HepG2 (cell line): ENCODE data around the gene PCBP2. TPM values are rescaled to one million over a fixed set of nuclear protein-coding genes. Genes with fewer than 3 reads are reported as not detected.

ENCODE experiments used
- ARNTL ChIP-seq: sonication (generic); formaldehyde crosslinking; IDR thresholded peaks from 2 replicates; pipeline ENCODE4 v1.4.0; 2020; ENCODE audit warnings: mild to moderate bottlenecking, missing genetic modification reagents
- BCL6 ChIP-seq: IDR thresholded peaks from 2 replicates; pipeline ENCODE4 v1.6.1; 2016; ENCODE audit warnings: missing genetic modification reagents, missing compliant biosample characterization
- CHD4 ChIP-seq: fragments of 200-600 bp; sonication (generic); IDR thresholded peaks from 2 replicates; pipeline ENCODE4 v1.7.0; 2017; ENCODE audit warnings: mild to moderate bottlenecking, low read length, borderline replicate concordance
- FOXA1 ChIP-seq, 2 experiments: fragments of 450-650 bp in 1 of 2; sonication (generic) in 1 of 2; formaldehyde crosslinking in 1 of 2; IDR thresholded peaks; 2 replicates each; pipeline versions ENCODE4 v1.4.0 to v1.6.1; 2016 to 2020; ENCODE audit warnings: missing genetic modification reagents in 1 of 2
- KDM6A ChIP-seq: IDR thresholded peaks from 2 replicates; pipeline ENCODE4 v1.6.1; 2016; ENCODE audit warnings: low read depth
- TRIM24 ChIP-seq: sonication (generic); formaldehyde crosslinking; IDR thresholded peaks from 2 replicates; pipeline ENCODE4 v1.8.0; 2022; ENCODE audit warnings: mild to moderate bottlenecking, missing genetic modification reagents
- YEATS2 ChIP-seq: sonication (generic); formaldehyde crosslinking; IDR thresholded peaks from 2 replicates; pipeline ENCODE4 v1.4.0; 2020; ENCODE audit warnings: missing genetic modification reagents, borderline replicate concordance
- ZBTB20 ChIP-seq: sonication (generic); formaldehyde crosslinking; IDR thresholded peaks from 2 replicates; pipeline ENCODE4 v1.8.1; 2023; ENCODE audit warnings: missing genetic modification reagents, low read depth, mild to moderate bottlenecking, borderline replicate concordance
- ZBTB8A ChIP-seq: sonication (generic); formaldehyde crosslinking; IDR thresholded peaks from 2 replicates; pipeline ENCODE4 v1.4.0; 2020; ENCODE audit warnings: mild to moderate bottlenecking, low read depth, missing genetic modification reagents, borderline replicate concordance
- ZFY ChIP-seq: sonication (generic); formaldehyde crosslinking; IDR thresholded peaks from 2 replicates; pipeline ENCODE4 v1.4.0; 2020; ENCODE audit warnings: missing genetic modification reagents
- ZNF451 ChIP-seq: sonication (generic); formaldehyde crosslinking; IDR thresholded peaks from 2 replicates; pipeline ENCODE4 v1.5.0; 2020; ENCODE audit warnings: mild to moderate bottlenecking, missing genetic modification reagents
- ZNF468 ChIP-seq: sonication (generic); formaldehyde crosslinking; IDR thresholded peaks from 2 replicates; pipeline ENCODE4 v1.8.0; 2022; ENCODE audit warnings: mild to moderate bottlenecking, moderate library complexity, missing genetic modification reagents
- polyA plus RNA-seq, 8 experiments: library from polyadenylated mRNA; depleted of rRNA in 3 of 8; stranded (reverse) in 7 of 8; unstranded in 1 of 8; fragments of >200 nt; fragmentation: Illumina TruSeq in 4 of 8; extraction: Trizol in 4 of 8; gene quantifications; 2 replicates each; pipeline versions ENCODE4 v1.2.1 to v1.2.3, GENCODE V29; 2011 to 2016; ENCODE audit warnings: low read depth in 4 of 8, missing spikeins in 1 of 8, mixed read lengths in 1 of 8; ENCODE audit not compliant: insufficient read depth in 1 of 8
- total RNA-seq, 5 experiments: library from RNA; depleted of rRNA; stranded (reverse); fragments of >200 nt; fragmentation: Illumina TruSeq; extraction: Trizol; gene quantifications; 2 replicates each; pipeline ENCODE4 v1.2.3, GENCODE V29; 2016; ENCODE audit warnings: low read depth in 1 of 5
- TF ChIP-seq, protein P1 (sequence below): sonication (generic); formaldehyde crosslinking; conservative IDR thresholded peaks from 2 replicates; pipeline ENCODE4 v1.5.0; 2020; ENCODE audit warnings: missing genetic modification reagents
- TF ChIP-seq, protein P2 (sequence below): sonication (generic); formaldehyde crosslinking; IDR thresholded peaks from 2 replicates; pipeline ENCODE4 v1.5.0; 2020; ENCODE audit warnings: mild to moderate bottlenecking, missing genetic modification reagents, borderline replicate concordance
- TF ChIP-seq, protein P3 (sequence below): sonication (generic); formaldehyde crosslinking; IDR thresholded peaks from 2 replicates; pipeline ENCODE4 v1.4.0; 2020; ENCODE audit warnings: missing genetic modification reagents, borderline replicate concordance

Gene PCBP2
- total and polyA plus RNA-seq, 2 of the 13 experiments (the other 11 are each of a cell fraction or from before 2014, with no cell fraction given), result 154 to 345 TPM

DNA sequence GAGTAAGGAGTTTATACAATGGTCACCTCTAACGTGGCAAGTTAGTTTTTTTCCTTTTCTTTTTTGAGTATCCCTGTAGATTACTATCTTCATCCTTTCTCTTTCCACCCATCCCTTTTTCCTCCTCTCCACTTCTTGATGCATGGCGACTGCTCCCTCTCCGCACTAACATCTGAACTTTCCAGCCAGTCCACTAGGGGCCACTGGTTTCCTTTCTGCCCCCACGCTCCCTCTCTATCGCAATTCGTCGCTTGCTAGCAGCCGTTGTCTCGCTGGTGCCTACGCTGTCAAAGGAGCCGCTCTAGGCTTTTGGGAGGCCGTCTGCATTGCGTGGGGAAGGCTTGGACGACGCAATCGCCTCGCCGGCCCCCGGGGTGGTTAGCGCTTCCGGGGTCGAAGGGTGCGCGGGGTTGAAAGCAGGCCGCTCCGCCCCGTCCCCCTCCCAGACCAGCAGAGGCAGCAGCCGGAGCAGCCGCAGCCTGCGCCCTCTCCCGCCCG, at the start of gene PCBP2 (continued):
- TF ChIP-seq BCL6 (CRISPR knock-in tag) (peak; percentile 45; the same call in 1 of the 2 replicates), FOXA1 (IDR thresholded peaks at IDR 0.05) (no peak), FOXA1 (CRISPR knock-in tag; IDR thresholded peaks at IDR 0.05) (peak; percentile 47; the same call in 1 of the 2 replicates), ZBTB8A (CRISPR knock-in tag) (no peak), ZFY (CRISPR knock-in tag) (no peak; the same call in 1 of the 2 replicates), ARNTL (CRISPR knock-in tag) (no peak), ZNF451 (CRISPR knock-in tag) (no peak), YEATS2 (CRISPR knock-in tag) (peak; percentile 89), CHD4 (no peak), KDM6A (CRISPR knock-in tag) (no peak), ZNF468 (CRISPR knock-in tag) (no peak), ZBTB20 (CRISPR knock-in tag) (no peak; the same call in 1 of the 2 replicates), TRIM24 (CRISPR knock-in tag) (no peak)
- TF ChIP-seq, protein P1, sequence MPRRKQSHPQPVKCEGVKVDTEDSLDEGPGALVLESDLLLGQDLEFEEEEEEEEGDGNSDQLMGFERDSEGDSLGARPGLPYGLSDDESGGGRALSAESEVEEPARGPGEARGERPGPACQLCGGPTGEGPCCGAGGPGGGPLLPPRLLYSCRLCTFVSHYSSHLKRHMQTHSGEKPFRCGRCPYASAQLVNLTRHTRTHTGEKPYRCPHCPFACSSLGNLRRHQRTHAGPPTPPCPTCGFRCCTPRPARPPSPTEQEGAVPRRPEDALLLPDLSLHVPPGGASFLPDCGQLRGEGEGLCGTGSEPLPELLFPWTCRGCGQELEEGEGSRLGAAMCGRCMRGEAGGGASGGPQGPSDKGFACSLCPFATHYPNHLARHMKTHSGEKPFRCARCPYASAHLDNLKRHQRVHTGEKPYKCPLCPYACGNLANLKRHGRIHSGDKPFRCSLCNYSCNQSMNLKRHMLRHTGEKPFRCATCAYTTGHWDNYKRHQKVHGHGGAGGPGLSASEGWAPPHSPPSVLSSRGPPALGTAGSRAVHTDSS (CRISPR knock-in tag), result no peak
- TF ChIP-seq, protein P2, sequence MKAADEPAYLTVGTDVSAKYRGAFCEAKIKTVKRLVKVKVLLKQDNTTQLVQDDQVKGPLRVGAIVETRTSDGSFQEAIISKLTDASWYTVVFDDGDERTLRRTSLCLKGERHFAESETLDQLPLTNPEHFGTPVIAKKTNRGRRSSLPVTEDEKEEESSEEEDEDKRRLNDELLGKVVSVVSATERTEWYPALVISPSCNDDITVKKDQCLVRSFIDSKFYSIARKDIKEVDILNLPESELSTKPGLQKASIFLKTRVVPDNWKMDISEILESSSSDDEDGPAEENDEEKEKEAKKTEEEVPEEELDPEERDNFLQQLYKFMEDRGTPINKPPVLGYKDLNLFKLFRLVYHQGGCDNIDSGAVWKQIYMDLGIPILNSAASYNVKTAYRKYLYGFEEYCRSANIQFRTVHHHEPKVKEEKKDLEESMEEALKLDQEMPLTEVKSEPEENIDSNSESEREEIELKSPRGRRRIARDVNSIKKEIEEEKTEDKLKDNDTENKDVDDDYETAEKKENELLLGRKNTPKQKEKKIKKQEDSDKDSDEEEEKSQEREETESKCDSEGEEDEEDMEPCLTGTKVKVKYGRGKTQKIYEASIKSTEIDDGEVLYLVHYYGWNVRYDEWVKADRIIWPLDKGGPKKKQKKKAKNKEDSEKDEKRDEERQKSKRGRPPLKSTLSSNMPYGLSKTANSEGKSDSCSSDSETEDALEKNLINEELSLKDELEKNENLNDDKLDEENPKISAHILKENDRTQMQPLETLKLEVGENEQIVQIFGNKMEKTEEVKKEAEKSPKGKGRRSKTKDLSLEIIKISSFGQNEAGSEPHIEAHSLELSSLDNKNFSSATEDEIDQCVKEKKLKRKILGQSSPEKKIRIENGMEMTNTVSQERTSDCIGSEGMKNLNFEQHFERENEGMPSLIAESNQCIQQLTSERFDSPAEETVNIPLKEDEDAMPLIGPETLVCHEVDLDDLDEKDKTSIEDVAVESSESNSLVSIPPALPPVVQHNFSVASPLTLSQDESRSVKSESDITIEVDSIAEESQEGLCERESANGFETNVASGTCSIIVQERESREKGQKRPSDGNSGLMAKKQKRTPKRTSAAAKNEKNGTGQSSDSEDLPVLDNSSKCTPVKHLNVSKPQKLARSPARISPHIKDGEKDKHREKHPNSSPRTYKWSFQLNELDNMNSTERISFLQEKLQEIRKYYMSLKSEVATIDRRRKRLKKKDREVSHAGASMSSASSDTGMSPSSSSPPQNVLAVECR (CRISPR knock-in tag), result peak; percentile 86
- TF ChIP-seq, protein P3, sequence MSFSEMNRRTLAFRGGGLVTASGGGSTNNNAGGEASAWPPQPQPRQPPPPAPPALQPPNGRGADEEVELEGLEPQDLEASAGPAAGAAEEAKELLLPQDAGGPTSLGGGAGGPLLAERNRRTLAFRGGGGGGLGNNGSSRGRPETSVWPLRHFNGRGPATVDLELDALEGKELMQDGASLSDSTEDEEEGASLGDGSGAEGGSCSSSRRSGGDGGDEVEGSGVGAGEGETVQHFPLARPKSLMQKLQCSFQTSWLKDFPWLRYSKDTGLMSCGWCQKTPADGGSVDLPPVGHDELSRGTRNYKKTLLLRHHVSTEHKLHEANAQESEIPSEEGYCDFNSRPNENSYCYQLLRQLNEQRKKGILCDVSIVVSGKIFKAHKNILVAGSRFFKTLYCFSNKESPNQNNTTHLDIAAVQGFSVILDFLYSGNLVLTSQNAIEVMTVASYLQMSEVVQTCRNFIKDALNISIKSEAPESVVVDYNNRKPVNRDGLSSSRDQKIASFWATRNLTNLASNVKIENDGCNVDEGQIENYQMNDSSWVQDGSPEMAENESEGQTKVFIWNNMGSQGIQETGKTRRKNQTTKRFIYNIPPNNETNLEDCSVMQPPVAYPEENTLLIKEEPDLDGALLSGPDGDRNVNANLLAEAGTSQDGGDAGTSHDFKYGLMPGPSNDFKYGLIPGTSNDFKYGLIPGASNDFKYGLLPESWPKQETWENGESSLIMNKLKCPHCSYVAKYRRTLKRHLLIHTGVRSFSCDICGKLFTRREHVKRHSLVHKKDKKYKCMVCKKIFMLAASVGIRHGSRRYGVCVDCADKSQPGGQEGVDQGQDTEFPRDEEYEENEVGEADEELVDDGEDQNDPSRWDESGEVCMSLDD (CRISPR knock-in tag), result no peak
